Measurements from ENCODE around the gene GLRX3.

GLRX3 gene

DNA sequence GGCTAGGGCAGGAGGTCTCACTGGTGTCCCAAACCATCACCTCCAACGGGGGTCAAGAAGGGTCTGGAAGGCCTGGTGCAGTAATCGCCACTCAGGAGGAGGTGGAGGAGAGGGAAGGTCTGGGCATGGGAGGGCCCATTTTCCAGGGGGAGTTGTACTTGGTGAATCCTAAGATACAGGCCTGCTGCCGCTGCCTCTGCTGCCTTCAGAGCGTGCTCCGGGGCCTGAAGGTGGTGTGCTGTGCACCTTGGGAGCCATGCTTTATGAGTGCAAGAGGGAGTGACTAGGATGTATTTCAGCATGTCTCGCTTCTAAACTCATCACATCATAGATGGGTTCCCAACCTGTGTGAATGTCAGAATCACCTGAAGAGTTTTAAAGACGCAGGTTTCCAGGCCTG, 78.2 kb downstream of the GLRX3 start:
- TF ChIP-seq SIN3A (IDR thresholded peaks at IDR 0.05; ENCODE audit: borderline replicate concordance, insufficient read depth, low read length) (no peak), TAF1 (IDR thresholded peaks at IDR 0.05; ENCODE audit: borderline replicate concordance, insufficient read depth, low read length) (no peak), POLR2AphosphoS5 (IDR thresholded peaks at IDR 0.05; ENCODE audit: low read depth, low read length) (no peak), FOXP2 (optimal IDR thresholded peaks at IDR 0.05; ENCODE audit: borderline replicate concordance, extremely low read depth, extremely low read length, insufficient read depth) (no peak)
- TF ChIP-seq, protein P1, sequence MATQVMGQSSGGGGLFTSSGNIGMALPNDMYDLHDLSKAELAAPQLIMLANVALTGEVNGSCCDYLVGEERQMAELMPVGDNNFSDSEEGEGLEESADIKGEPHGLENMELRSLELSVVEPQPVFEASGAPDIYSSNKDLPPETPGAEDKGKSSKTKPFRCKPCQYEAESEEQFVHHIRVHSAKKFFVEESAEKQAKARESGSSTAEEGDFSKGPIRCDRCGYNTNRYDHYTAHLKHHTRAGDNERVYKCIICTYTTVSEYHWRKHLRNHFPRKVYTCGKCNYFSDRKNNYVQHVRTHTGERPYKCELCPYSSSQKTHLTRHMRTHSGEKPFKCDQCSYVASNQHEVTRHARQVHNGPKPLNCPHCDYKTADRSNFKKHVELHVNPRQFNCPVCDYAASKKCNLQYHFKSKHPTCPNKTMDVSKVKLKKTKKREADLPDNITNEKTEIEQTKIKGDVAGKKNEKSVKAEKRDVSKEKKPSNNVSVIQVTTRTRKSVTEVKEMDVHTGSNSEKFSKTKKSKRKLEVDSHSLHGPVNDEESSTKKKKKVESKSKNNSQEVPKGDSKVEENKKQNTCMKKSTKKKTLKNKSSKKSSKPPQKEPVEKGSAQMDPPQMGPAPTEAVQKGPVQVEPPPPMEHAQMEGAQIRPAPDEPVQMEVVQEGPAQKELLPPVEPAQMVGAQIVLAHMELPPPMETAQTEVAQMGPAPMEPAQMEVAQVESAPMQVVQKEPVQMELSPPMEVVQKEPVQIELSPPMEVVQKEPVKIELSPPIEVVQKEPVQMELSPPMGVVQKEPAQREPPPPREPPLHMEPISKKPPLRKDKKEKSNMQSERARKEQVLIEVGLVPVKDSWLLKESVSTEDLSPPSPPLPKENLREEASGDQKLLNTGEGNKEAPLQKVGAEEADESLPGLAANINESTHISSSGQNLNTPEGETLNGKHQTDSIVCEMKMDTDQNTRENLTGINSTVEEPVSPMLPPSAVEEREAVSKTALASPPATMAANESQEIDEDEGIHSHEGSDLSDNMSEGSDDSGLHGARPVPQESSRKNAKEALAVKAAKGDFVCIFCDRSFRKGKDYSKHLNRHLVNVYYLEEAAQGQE (IDR thresholded peaks at IDR 0.05; ENCODE audit: insufficient read depth in 1 of 2, low read depth in 2 of 2, low read length in 2 of 2), result no peak

DNA sequence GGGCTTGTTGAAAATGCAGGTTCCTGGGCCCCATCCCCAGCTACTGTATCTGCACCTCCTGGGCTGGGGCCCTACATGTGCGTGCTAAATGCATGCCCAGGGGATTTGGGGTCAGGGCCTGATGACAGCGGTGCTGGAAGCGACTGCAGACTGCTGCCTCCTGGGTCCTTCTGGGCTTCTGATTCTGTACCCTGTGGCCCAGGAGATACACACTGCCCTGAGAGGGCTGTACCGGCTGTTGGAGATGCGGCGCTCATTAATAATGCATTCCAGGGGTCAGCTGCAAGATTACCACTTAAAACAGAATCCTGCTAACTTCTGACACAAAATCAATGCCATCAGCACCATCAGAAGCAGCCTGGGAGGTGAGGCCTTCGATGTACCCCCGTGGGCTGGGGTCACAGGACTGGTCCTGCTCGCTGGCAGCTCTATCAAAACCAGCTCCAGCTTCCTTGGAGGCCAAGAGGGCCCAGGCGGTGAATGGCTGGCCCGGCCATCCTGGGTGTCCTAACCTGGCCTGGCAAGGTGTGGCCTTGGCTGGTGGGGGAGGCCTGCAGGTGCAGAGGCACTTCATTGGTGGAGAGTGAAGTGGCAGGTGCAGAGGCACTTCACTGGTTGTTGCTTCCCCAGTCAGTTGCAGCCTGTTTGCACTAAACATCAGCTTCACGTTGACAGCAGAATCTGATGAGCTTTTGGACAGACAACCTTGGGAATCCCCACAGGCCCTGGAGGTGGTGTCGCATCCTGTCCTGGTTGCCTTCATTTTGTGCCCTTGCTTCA, 79.2 kb downstream of the GLRX3 start:
- TF ChIP-seq, protein P1 (IDR thresholded peaks at IDR 0.05; ENCODE audit: insufficient read depth in 1 of 2, low read depth in 2 of 2, low read length in 2 of 2), result no peak
- TF ChIP-seq FOXP2 (optimal IDR thresholded peaks at IDR 0.05; ENCODE audit: borderline replicate concordance, extremely low read depth, extremely low read length, insufficient read depth) (no peak), POLR2AphosphoS5 (IDR thresholded peaks at IDR 0.05; ENCODE audit: low read depth, low read length) (no peak), TAF1 (IDR thresholded peaks at IDR 0.05; ENCODE audit: borderline replicate concordance, insufficient read depth, low read length) (no peak), SIN3A (IDR thresholded peaks at IDR 0.05; ENCODE audit: borderline replicate concordance, insufficient read depth, low read length) (no peak)

DNA sequence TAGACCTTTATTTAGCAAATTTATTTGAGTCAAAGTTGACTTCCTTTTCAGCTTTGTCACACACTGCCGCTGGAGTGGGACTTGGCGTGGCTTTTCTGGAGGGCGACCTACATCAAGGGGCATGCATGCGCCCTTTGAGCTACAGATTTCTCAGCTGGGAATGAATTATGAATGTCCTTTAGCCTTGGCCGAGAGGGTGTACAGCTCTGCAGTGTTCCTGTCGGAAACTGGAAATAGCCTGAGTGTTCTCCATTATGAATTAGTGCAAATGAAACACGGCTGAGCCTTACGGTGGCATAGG, 79.7 kb downstream of the GLRX3 start:
- TF ChIP-seq FOXP2 (optimal IDR thresholded peaks at IDR 0.05; ENCODE audit: borderline replicate concordance, extremely low read depth, extremely low read length, insufficient read depth) (no peak), SIN3A (IDR thresholded peaks at IDR 0.05; ENCODE audit: borderline replicate concordance, insufficient read depth, low read length) (no peak), POLR2AphosphoS5 (IDR thresholded peaks at IDR 0.05; ENCODE audit: low read depth, low read length) (no peak), TAF1 (IDR thresholded peaks at IDR 0.05; ENCODE audit: borderline replicate concordance, insufficient read depth, low read length) (no peak)
- TF ChIP-seq, protein P1 (IDR thresholded peaks at IDR 0.05; ENCODE audit: insufficient read depth in 1 of 2, low read depth in 2 of 2, low read length in 2 of 2), result no peak

DNA sequence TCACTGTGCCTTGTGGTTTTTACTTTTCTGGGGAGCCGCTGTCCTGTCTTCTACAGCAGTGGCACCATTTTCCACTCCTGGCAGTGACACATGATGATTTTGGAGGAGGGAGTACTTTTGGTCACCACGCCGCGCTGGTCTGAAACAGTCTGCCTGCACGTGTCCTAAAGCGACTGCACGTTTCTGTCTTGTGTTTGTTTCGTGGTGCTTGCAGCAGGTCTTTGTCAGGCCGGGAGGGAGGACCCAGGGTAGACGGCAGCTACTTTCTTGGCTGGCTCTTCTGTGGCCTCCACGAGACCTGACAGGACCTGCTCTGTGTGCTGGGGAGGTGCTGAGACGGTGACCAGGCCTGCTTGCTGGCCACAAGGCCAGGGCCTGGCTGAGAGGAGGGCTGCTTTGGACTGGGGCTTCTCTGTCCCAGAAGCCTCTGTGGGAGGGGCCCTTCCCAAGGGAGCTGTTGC, 82.0 kb downstream of the GLRX3 start:
- TF ChIP-seq POLR2AphosphoS5 (IDR thresholded peaks at IDR 0.05; ENCODE audit: low read depth, low read length) (no peak), FOXP2 (optimal IDR thresholded peaks at IDR 0.05; ENCODE audit: borderline replicate concordance, extremely low read depth, extremely low read length, insufficient read depth) (no peak), TAF1 (IDR thresholded peaks at IDR 0.05; ENCODE audit: borderline replicate concordance, insufficient read depth, low read length) (no peak)
- TF ChIP-seq, protein P1 (IDR thresholded peaks at IDR 0.05; ENCODE audit: insufficient read depth in 1 of 2, low read depth in 2 of 2, low read length in 2 of 2), result no peak
